ENCODE data around the gene LCN1.

DNA sequence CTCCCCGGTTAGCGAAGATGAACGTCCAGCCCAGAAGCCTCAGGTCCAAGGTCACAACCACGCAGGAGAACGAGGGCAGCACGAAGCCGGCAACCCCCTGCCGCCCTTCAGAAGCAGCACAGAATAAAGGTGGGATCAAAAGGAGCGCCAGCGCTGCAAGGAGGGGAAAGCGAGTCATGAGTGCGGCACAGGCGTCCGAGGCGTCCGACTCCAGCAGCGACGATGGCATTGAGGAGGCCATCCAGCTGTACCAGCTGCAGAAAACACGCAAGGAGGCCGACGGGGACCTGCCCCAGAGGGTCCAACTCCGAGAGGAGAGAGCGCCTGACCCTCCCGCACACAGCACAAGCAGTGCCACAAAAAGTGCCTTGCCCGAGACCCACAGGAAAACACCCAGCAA is 35.9 kb upstream of the LCN1 start:
- TF ChIP-seq, protein P1, sequence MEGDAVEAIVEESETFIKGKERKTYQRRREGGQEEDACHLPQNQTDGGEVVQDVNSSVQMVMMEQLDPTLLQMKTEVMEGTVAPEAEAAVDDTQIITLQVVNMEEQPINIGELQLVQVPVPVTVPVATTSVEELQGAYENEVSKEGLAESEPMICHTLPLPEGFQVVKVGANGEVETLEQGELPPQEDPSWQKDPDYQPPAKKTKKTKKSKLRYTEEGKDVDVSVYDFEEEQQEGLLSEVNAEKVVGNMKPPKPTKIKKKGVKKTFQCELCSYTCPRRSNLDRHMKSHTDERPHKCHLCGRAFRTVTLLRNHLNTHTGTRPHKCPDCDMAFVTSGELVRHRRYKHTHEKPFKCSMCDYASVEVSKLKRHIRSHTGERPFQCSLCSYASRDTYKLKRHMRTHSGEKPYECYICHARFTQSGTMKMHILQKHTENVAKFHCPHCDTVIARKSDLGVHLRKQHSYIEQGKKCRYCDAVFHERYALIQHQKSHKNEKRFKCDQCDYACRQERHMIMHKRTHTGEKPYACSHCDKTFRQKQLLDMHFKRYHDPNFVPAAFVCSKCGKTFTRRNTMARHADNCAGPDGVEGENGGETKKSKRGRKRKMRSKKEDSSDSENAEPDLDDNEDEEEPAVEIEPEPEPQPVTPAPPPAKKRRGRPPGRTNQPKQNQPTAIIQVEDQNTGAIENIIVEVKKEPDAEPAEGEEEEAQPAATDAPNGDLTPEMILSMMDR (IDR thresholded peaks at IDR 0.05): no peak
- TF ChIP-seq POLR2A (IDR thresholded peaks at IDR 0.05): no peak

All from body of pancreas (tissue), 4 donors.